WI38 (cell line): ENCODE results near the gene FAM229B.

Source experiments
- H3K4me3 ChIP-seq: 2 replicates; pipeline ENCODE4 v1.5.1; 2011; ENCODE audit warnings: low read depth, mild to moderate bottlenecking, control low read depth, low read length
- TF ChIP-seq, protein P1 (sequence below): IDR thresholded peaks from 2 replicates; pipeline ENCODE4 v1.5.1; 2012; ENCODE audit warnings: low read depth, mild to moderate bottlenecking, control low read depth, low read length

Gene FAM229B

DNA sequence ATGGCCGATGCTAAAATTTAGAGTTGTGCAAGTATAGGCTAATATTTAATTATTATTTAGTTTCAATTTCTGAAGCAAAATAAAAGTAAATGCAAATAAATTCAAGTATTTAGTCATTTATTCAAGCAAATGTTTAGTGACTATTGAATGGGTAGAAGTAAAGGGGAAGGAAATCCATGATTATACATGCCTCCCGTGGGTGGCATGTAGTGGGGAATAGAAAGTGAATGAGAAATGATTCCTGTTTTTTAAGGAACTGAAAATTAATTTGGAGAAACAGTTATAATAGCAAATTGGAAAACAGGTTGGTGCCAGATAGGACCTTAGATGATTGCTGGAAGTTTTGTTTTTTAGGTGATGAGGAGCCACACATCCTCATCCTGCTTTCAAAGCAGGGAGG, 35.4 kb downstream of the FAM229B start:
- TF ChIP-seq, protein P1, sequence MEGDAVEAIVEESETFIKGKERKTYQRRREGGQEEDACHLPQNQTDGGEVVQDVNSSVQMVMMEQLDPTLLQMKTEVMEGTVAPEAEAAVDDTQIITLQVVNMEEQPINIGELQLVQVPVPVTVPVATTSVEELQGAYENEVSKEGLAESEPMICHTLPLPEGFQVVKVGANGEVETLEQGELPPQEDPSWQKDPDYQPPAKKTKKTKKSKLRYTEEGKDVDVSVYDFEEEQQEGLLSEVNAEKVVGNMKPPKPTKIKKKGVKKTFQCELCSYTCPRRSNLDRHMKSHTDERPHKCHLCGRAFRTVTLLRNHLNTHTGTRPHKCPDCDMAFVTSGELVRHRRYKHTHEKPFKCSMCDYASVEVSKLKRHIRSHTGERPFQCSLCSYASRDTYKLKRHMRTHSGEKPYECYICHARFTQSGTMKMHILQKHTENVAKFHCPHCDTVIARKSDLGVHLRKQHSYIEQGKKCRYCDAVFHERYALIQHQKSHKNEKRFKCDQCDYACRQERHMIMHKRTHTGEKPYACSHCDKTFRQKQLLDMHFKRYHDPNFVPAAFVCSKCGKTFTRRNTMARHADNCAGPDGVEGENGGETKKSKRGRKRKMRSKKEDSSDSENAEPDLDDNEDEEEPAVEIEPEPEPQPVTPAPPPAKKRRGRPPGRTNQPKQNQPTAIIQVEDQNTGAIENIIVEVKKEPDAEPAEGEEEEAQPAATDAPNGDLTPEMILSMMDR: no peak

DNA sequence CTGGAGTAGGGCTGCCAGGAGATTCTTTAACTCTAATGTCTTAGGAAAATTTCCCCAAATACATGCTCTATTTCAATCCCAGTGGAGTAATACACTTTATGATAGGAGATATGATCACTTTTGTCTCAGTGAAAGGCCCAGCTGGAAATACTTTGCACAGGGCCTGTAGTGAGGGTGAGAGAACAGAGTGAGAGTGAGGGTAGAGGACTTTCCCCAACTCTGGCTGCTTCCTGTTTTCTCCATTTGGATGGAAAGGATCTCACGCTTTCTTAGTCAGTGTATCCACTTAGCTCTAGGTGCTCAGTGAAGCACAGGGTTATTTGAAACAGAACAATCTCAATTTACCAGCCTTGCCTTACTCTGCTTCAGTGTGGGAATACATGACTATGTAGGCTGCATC, 36.6 kb downstream of the FAM229B start:
- TF ChIP-seq, protein P1: no peak

More for the DNA sequence above, 35.4 kb downstream of the FAM229B start:
- no peak overlapping the region for H3K4me3 ChIP-seq

DNA sequence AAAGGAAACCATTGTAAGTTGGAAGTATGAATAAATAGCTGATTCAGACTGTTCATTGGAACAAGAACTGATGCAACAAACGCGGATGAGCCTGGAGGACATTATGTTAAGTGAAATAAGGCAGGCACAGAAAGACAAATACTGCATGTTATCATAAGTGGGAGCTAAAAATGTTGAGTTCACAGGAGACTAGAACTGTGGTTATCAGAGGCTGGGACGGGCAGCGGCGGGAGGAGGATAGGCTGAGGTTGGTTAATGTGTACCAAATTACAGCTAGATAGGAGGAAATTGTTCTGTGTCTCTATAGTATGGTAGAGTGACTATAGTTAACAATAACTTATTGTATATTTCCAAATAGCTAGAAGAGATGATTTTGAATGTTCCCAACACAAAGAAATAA, 40.8 kb downstream of the FAM229B start:
- TF ChIP-seq, protein P1: no peak
- no peak overlapping the region for H3K4me3 ChIP-seq

More for the DNA sequence above, 36.6 kb downstream of the FAM229B start:
- no peak overlapping the region for H3K4me3 ChIP-seq

DNA sequence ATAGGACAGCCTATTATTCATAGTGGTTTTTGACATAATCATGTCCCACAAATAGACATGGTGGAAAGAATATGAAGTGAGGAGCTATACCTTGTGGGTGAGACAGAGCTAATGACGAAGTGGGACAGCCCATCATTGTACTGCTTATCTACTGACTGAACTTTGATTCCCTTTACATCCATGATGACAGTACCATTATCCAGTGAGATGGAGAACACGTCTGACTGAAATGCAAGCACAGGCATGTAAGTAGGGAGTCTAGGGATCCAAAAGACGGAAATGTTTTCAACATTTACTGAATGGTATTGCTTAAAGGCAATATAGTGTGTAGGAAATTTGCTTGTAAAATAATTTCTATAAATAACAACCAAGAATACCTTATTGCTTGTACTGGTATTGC, 43.5 kb downstream of the FAM229B start:
- no peak overlapping the region for H3K4me3 ChIP-seq
- TF ChIP-seq, protein P1: no peak

DNA sequence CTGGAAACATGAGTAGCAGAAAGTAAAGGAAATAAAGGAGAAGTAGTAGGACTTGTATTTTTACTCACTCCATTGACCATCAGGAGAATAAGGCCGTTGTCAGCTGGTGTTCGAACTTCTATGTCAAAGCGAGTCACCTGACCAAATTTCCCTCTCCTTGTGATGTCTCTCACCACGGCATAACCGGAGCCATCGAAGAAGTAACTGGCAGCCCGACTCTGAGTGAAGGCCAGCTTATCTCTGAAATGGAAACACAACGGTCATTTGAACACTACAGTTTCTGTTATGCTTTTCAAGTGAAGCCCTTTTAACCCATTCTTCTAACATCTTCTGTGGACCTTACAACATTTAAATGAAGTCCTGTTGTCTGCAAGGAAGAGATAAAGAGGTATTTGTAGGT, 51.7 kb downstream of the FAM229B start:
- no peak overlapping the region for H3K4me3 ChIP-seq
- TF ChIP-seq, protein P1: no peak

DNA sequence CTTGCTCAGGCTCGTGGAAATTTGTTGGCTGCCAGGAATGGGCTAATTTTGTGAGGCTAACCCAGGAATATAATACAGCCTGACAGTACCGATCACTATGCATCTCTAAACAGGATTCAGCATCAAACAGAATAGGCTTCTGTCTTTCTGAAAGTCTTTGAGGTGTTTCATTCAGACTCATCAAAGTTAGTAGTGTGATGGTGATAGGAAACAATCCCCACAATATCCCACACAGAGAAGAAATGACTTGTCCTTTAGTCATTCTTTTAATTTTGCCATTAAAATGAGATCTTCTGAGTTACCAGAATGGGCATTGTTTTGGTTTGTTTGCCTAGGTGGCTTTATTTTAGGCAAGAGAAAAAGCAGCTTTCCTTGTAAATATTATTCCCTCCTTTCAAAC, 54.3 kb downstream of the FAM229B start:
- no peak overlapping the region for H3K4me3 ChIP-seq
- TF ChIP-seq, protein P1: no peak

DNA sequence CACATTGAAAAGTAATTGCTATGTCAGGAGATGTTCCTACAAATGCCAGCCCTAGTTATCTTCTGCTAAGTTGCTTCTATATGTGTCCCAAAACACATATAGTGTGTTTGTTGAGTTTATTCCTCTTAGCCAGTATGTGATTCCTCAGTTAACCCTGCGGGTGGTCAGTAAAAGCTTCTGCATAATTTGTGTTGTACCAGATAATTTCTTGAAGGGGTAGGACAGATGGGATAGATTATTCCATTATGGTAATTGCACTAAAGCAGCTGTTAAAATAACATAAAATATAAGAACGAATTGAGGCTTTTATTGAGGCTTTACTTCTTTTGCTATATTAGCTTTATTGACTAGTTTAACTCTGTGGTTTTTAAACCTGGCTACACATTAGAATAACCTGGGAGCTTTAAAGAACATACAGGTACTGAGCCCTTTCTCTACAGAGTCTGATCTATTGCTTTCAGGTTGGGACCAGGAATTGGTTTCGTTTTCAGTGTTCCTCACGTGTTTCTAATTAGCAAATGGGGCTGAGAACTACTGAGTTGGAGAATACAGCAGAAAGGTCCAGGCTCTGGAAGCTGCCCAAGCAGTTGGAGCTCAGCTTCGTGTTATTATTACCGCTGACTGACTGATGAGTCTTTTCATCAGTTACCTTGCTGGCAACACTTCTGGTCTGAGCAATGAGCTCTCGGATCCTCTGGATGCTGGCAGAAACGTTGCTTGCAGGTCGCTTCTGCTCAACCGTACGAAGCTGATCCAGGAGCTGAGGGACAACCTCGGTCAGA, 56.9 kb downstream of the FAM229B start:
- TF ChIP-seq, protein P1: no peak
- H3K4me3 ChIP-seq: no peak overlapping the region
